ENCODE measurements around the gene PCBP1. TPM values are rescaled to one million over a fixed set of nuclear protein-coding genes. Genes with fewer than 3 reads are reported as not detected.

Gene PCBP1
- total RNA-seq, 3 donors from 2014 or later, result 121 to 210 (median 145) TPM

- H3K9me3 ChIP-seq, result no peaks in the 10 kb centered on the region
- H3K27ac ChIP-seq, result no peak overlapping the region
- intact Hi-C loops (cut with DNase I; ENCODE audit: low total_unique reads), result no loop called here
- peaks cover 0 to 15% of the 10 kb centered on the region in 2 donors for H3K4me1 ChIP-seq
- no peaks in the 10 kb centered on the region for H3K36me3 ChIP-seq
- no peaks in the 10 kb centered on the region for H3K27me3 ChIP-seq
- TF ChIP-seq POLR2A (IDR thresholded peaks at IDR 0.05), result no peak
- no peak for TF ChIP-seq POLR2AphosphoS5 (IDR thresholded peaks at IDR 0.05)
- no peak for TF ChIP-seq CTCF (IDR thresholded peaks at IDR 0.05)
- DNase-seq (ENCODE audit: low spot score in 2 of 2), result no peak
- H3K4me3 ChIP-seq, result no peak overlapping the region
Observed at GRCh38 chr2:70080610-70081200, 6.6 kb upstream of the PCBP1 start.

DNA sequence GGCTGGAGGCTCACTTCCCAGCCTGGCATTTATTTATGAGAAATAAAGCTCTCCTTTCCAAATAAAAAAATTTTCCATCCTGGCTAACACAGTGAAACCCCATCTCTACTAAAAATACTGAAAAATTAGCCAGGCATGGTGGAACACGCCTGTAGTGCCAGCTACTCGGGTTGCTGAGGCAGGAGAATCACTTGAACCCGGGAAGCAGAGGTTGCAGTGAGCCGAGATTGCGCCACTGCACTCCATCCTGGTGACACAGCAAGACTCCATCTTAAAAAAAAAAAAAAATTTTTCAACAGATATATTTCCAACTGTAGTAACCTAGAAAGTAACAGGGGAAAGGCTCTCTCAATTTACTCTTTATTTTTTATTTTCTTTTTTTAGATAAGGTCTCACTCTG, 6.1 kb upstream of the PCBP1 start:
- TF ChIP-seq CTCF (IDR thresholded peaks at IDR 0.05) (no peak), POLR2A (IDR thresholded peaks at IDR 0.05) (no peak), POLR2AphosphoS5 (IDR thresholded peaks at IDR 0.05) (no peak)
- Histone ChIP-seq H3K4me3 (no peak overlapping the region), H3K9me3 (no peaks in the 10 kb centered on the region), H3K27ac (no peak overlapping the region), H3K27me3 (no peaks in the 10 kb centered on the region), H3K36me3 (no peaks in the 10 kb centered on the region), H3K4me1 (peaks cover 0 to 15% of the 10 kb centered on the region in 2 donors)
- intact Hi-C loops (cut with DNase I; ENCODE audit: low total_unique reads), result no loop called here
- DNase-seq (ENCODE audit: low spot score in 2 of 2), result no peak

- intact Hi-C loops (cut with DNase I; ENCODE audit: low total_unique reads), result no loop called here
- DNase-seq (ENCODE audit: low spot score in 2 of 2), result no peak
- H3K4me3 ChIP-seq, result peak overlapping the region in 1 of 3 donors; percentile 13
- no peaks in the 10 kb centered on the region for H3K36me3 ChIP-seq
- H3K9me3 ChIP-seq, result no peaks in the 10 kb centered on the region
- peaks cover 0 to 15% of the 10 kb centered on the region in 2 donors for H3K4me1 ChIP-seq
- H3K27ac ChIP-seq, result peak overlapping the region in 1 of 2 donors; percentile 5
- H3K27me3 ChIP-seq, result no peaks in the 10 kb centered on the region
- no peak for TF ChIP-seq POLR2AphosphoS5 (IDR thresholded peaks at IDR 0.05)
- no peak for TF ChIP-seq CTCF (IDR thresholded peaks at IDR 0.05)
- no peak for TF ChIP-seq POLR2A (IDR thresholded peaks at IDR 0.05)
Observed at GRCh38 chr2:70083344-70084156, 3.7 kb upstream of the PCBP1 start.

GRCh38 chr2:70084973-70085710, 2.1 kb upstream of the PCBP1 start:
- no peaks in the 10 kb centered on the region for H3K9me3 ChIP-seq
- TF ChIP-seq CTCF (IDR thresholded peaks at IDR 0.05), result no peak
- peak in 1 of 2 donors; percentile 51 for DNase-seq (ENCODE audit: low spot score in 2 of 2)
- peak overlapping the region; percentile 100 for H3K27ac ChIP-seq
- intact Hi-C loops (cut with DNase I; ENCODE audit: low total_unique reads), result no loop called here
- no peaks in the 10 kb centered on the region for H3K36me3 ChIP-seq
- H3K27me3 ChIP-seq, result no peaks in the 10 kb centered on the region
- H3K4me3 ChIP-seq, result peak overlapping the region; percentile 77 to 90 (median 87)
- peaks cover 0 to 15% of the 10 kb centered on the region in 2 donors for H3K4me1 ChIP-seq

Data from breast epithelium (tissue), 4 donors.